ENCODE measurements around the gene CACNA2D3.

Gene CACNA2D3

GRCh38 chr3:54486317-54486716 lies 364.0 kb downstream of the CACNA2D3 start:
- no peak overlapping the region for H3K4me3 ChIP-seq (ENCODE audit: low read length)
- DNase-seq (ENCODE audit: low read depth): no peak
- no peak for TF ChIP-seq CTCF (conservative IDR thresholded peaks at IDR 0.05; ENCODE audit: low read length)

DNA sequence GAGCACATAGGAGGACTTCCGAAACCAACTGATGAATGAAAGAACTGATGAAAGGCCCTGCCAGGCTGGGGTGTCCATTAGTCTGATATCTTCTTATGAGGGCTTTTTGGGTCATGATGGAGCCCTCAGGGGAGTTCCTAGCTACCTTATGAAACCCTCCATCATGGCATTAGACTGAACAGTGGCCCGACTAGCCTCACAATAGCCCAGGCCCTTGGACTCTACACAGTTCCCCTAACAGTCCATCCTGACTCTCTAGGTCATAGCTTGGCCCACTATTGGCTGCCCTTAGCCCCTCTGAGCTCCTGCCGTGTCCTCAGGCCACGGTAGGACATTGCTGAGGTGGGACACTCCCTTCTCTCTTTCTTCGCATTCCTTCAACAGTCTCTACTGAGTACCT lies 365.9 kb downstream of the CACNA2D3 start:
- no peak for TF ChIP-seq CTCF (conservative IDR thresholded peaks at IDR 0.05; ENCODE audit: low read length)
- DNase-seq (ENCODE audit: low read depth): no peak
- H3K4me3 ChIP-seq (ENCODE audit: low read length): no peak overlapping the region

DNA sequence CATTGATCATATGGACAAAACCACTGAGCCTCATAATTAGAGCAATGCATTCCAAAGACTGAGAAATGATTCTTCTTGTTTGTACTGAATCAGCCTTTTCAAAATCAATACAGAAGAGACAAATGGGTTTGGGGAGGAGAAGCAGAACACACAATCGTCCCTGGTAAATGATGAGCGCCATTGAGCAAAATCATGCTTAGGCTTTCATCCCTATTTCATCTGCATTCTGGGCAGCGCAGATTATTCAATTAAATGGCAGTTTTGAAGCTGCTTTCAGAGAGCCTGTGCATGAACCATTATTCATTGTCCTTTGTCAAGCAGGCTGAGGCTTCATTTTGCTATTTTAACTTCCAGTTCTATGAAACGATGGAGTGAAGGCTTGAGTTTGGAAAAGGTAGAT lies 371.9 kb downstream of the CACNA2D3 start:
- TF ChIP-seq CTCF (conservative IDR thresholded peaks at IDR 0.05; ENCODE audit: low read length): no peak
- no peak for DNase-seq (ENCODE audit: low read depth)
- no peak overlapping the region for H3K4me3 ChIP-seq (ENCODE audit: low read length)

- no peak for DNase-seq (ENCODE audit: low read depth)
- no peak for TF ChIP-seq CTCF (conservative IDR thresholded peaks at IDR 0.05; ENCODE audit: low read length)
These were observed 384.3 kb downstream of the CACNA2D3 start for GRCh38 chr3:54506603-54507002.

DNA sequence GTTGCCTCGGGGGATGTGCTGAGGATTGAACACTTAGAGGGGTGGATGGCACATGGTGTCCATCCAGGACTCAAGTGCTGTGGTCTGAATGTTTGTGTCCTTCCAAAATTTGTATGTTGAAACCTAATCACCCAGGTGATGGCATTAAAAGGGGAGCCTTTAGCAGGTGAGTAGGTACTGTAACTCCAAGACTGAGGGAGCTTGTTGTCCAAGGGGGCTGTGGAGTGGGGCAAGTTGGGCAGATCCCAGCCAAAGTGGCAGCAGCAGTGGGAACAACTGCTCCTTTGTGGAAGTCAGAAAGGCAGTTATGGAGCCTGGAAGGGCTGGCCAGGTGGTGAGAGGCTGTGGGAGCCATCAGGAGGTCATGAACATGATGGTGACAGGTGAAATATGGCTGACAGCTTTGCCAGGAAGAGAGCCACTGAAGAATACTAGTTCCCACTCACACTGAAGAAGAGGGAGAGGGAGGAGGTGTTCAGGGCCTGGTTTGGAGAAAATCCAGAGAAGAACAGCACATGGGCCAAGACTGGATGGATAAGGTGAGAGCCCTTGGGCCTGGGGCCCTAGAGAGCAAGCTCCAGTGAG lies 385.6 kb downstream of the CACNA2D3 start:
- no peak for TF ChIP-seq CTCF (conservative IDR thresholded peaks at IDR 0.05; ENCODE audit: low read length)
- no peak overlapping the region for H3K4me3 ChIP-seq (ENCODE audit: low read length)
- DNase-seq (ENCODE audit: low read depth): no peak

More at GRCh38 chr3:54506603-54507002, 384.3 kb downstream of the CACNA2D3 start:
- H3K4me3 ChIP-seq (ENCODE audit: low read length): no peak overlapping the region

GRCh38 chr3:54510506-54510905 lies 388.2 kb downstream of the CACNA2D3 start:
- no peak overlapping the region for H3K4me3 ChIP-seq (ENCODE audit: low read length)
- TF ChIP-seq CTCF (conservative IDR thresholded peaks at IDR 0.05; ENCODE audit: low read length): no peak
- no peak for DNase-seq (ENCODE audit: low read depth)

- no peak for DNase-seq (ENCODE audit: low read depth)
- H3K4me3 ChIP-seq (ENCODE audit: low read length): no peak overlapping the region
- TF ChIP-seq CTCF (conservative IDR thresholded peaks at IDR 0.05; ENCODE audit: low read length): no peak
These were observed 389.5 kb downstream of the CACNA2D3 start for GRCh38 chr3:54511766-54512365.
